Esophagus muscularis mucosa (tissue), 4 donors: Measurements from ENCODE around the gene CTSZ. TPM values are rescaled to one million over a fixed set of nuclear protein-coding genes. Genes with fewer than 3 reads are reported as not detected.

ENCODE experiments used
- DNase-seq: peaks from one replicate; pipeline ENCODE4 v3.0.0-alpha.2; 2017; ENCODE audit errors: extremely low spot score
- H3K27ac ChIP-seq, 4 donors: fragments of 200-600 bp; sonication (generic); replicated peaks in 1 of 4; 1 replicate in 3 of 4; 2 replicates in 1 of 4; pipeline ENCODE4 v1.5.1; 2016 to 2019; ENCODE audit warnings: mild to moderate bottlenecking in 1 of 4
- H3K27me3 ChIP-seq, 4 donors: fragments of 200-600 bp; sonication (generic); one replicate each; pipeline versions ENCODE4 v1.5.1 to v1.6.0; 2016 to 2019
- H3K36me3 ChIP-seq, 4 donors: fragments of 200-600 bp; sonication (generic); one replicate each; pipeline ENCODE4 v1.5.1; 2016 to 2019
- H3K4me1 ChIP-seq, 4 donors: fragments of 200-600 bp; sonication (generic); one replicate each; pipeline ENCODE4 v1.5.1; 2016 to 2019
- H3K4me3 ChIP-seq, 4 donors: fragments of 200-600 bp; sonication (generic); 1 replicate in 2 of 4; 2 replicates in 2 of 4; pipeline ENCODE4 v1.5.1; 2016 to 2019; ENCODE audit warnings: mild to moderate bottlenecking in 4 of 4, moderate library complexity in 1 of 4
- H3K9me3 ChIP-seq, 4 donors: fragments of 200-600 bp; sonication (generic); 1 replicate in 3 of 4; 2 replicates in 1 of 4; pipeline ENCODE4 v1.5.1; 2016 to 2019
- EP300 ChIP-seq: sonication (generic); formaldehyde crosslinking; IDR thresholded peaks from one replicate; pipeline ENCODE4 v1.6.1; 2017; ENCODE audit warnings: antibody characterized with exemption
- POLR2A ChIP-seq: fragments of 450-650 bp; IDR thresholded peaks from one replicate; pipeline ENCODE4 v1.6.1; 2017; ENCODE audit warnings: antibody characterized with exemption, moderate library complexity, mild to moderate bottlenecking, low read depth
- POLR2AphosphoS5 ChIP-seq, 2 donors: sonication (generic); formaldehyde crosslinking; IDR thresholded peaks; one replicate each; pipeline ENCODE4 v1.6.1; 2017; ENCODE audit warnings: antibody characterized with exemption in 2 of 2
- WGBS: methylation state at CpG from one replicate; pipeline ENCODE4 v1.1.5; 2018; 5-methylcytosine and 5-hydroxymethylcytosine counted together
- intact Hi-C: fragments of 100-400 bp; cut with DNase I; formaldehyde crosslinking; loops from one replicate; pipeline ENCODE4 v1.15.1; 2023
- total RNA-seq, 4 donors: library from RNA; depleted of rRNA; stranded (reverse); fragments of >200 nt; gene quantifications; one replicate each; pipeline versions ENCODE4 v1.1.0 to v1.2.1, GENCODE V29; 2016
- TF ChIP-seq, protein P1 (sequence below), 3 experiments: fragments of 200-600 bp in 2 of 3; fragments of 450-650 bp in 1 of 3; sonication (generic) in 2 of 3; IDR thresholded peaks; one replicate each; pipeline ENCODE4 v1.5.1; 2017 to 2019; ENCODE audit warnings: antibody characterized with exemption in 3 of 3, mild to moderate bottlenecking in 2 of 3, moderate library complexity in 1 of 3

Gene CTSZ
- total RNA-seq, 4 donors from 2014 or later: 136 to 267 (median 190) TPM

DNA sequence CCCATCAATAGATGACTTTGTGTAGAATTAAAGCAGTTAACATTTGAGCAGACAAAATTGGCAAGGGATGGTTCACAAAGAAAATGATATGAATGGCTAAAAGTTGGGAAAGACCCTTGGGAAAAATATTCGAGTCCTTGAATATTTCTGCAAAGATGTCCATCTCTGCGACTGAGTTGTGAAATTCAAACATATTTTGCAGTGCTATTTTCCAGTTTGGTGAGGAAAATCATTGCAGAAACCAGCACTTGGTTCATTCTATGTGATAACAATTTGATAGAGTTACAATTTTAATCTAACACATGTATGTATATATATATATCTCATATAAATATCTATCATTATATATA lies 41.6 kb upstream of the CTSZ start:
- no peak for TF ChIP-seq POLR2A
- TF ChIP-seq POLR2AphosphoS5 (IDR thresholded peaks at IDR 0.05): no peak
- TF ChIP-seq, protein P1, sequence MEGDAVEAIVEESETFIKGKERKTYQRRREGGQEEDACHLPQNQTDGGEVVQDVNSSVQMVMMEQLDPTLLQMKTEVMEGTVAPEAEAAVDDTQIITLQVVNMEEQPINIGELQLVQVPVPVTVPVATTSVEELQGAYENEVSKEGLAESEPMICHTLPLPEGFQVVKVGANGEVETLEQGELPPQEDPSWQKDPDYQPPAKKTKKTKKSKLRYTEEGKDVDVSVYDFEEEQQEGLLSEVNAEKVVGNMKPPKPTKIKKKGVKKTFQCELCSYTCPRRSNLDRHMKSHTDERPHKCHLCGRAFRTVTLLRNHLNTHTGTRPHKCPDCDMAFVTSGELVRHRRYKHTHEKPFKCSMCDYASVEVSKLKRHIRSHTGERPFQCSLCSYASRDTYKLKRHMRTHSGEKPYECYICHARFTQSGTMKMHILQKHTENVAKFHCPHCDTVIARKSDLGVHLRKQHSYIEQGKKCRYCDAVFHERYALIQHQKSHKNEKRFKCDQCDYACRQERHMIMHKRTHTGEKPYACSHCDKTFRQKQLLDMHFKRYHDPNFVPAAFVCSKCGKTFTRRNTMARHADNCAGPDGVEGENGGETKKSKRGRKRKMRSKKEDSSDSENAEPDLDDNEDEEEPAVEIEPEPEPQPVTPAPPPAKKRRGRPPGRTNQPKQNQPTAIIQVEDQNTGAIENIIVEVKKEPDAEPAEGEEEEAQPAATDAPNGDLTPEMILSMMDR (IDR thresholded peaks at IDR 0.05): no peak
- TF ChIP-seq EP300: no peak
- intact Hi-C loops: no loop called here
- DNase-seq: no peak

GRCh38 chr20:59047938-59048680 lies 41.1 kb upstream of the CTSZ start:
- WGBS: 86% methylated on average over 5 of the region's 5 CpGs
- Histone ChIP-seq H3K27me3 (peaks cover 0 to 18% (median 0%) of the 10 kb centered on the region in 4 donors), H3K27ac (no peak overlapping the region), H3K36me3 (no peaks in the 10 kb centered on the region), H3K4me1 (peaks cover 4 to 9% (median 5%) of the 10 kb centered on the region in 4 donors), H3K4me3 (no peak overlapping the region), H3K9me3 (no peaks in the 10 kb centered on the region)
- TF ChIP-seq POLR2A (no peak), POLR2AphosphoS5 (IDR thresholded peaks at IDR 0.05) (no peak)
- intact Hi-C loops: no loop called here
- no peak for DNase-seq

More for the DNA sequence above, 41.6 kb upstream of the CTSZ start:
- H3K9me3 ChIP-seq: no peaks in the 10 kb centered on the region
- WGBS: 84% methylated on average over 2 of the region's 2 CpGs
- peaks cover 0 to 3% (median 0%) of the 10 kb centered on the region in 4 donors for H3K4me1 ChIP-seq
- no peak overlapping the region for H3K4me3 ChIP-seq
- H3K27me3 ChIP-seq: peaks cover 0 to 18% (median 0%) of the 10 kb centered on the region in 4 donors
- H3K27ac ChIP-seq: no peak overlapping the region
- H3K36me3 ChIP-seq: no peaks in the 10 kb centered on the region

- no peak for TF ChIP-seq POLR2AphosphoS5 (IDR thresholded peaks at IDR 0.05)
- TF ChIP-seq EP300: no peak
- TF ChIP-seq POLR2A: no peak
- TF ChIP-seq, protein P1 (IDR thresholded peaks at IDR 0.05): no peak
- intact Hi-C loops: no loop called here
- H3K4me1 ChIP-seq: peaks cover 10 to 11% (median 10%) of the 10 kb centered on the region in 4 donors
- no peak overlapping the region for H3K27ac ChIP-seq
- WGBS: 95% methylated on average over 3 of the region's 3 CpGs
- H3K4me3 ChIP-seq: no peak overlapping the region
- H3K9me3 ChIP-seq: no peaks in the 10 kb centered on the region
- no peaks in the 10 kb centered on the region for H3K36me3 ChIP-seq
- peaks cover 0 to 8% (median 0%) of the 10 kb centered on the region in 4 donors for H3K27me3 ChIP-seq
- no peak for DNase-seq
Observed at GRCh38 chr20:59046862-59047261, 39.8 kb upstream of the CTSZ start.

GRCh38 chr20:59044796-59045195 lies 37.7 kb upstream of the CTSZ start:
- intact Hi-C loops: loop anchor here (5.0 kb wide), 1 partner anchor 157 kb away; no protein-coding TSS in a partner anchor
- 77% methylated on average over 3 of the region's 3 CpGs for WGBS
- Histone ChIP-seq H3K4me3 (no peak overlapping the region), H3K9me3 (no peaks in the 10 kb centered on the region), H3K27ac (no peak overlapping the region), H3K27me3 (no peaks in the 10 kb centered on the region), H3K36me3 (peaks cover 0 to 9% (median 0%) of the 10 kb centered on the region in 4 donors), H3K4me1 (peaks cover 30 to 31% (median 31%) of the 10 kb centered on the region in 4 donors)
- no peak for TF ChIP-seq POLR2A
- TF ChIP-seq, protein P1 (IDR thresholded peaks at IDR 0.05): no peak
- TF ChIP-seq EP300: no peak
- no peak for TF ChIP-seq POLR2AphosphoS5 (IDR thresholded peaks at IDR 0.05)
- DNase-seq: peak; percentile 24

DNA sequence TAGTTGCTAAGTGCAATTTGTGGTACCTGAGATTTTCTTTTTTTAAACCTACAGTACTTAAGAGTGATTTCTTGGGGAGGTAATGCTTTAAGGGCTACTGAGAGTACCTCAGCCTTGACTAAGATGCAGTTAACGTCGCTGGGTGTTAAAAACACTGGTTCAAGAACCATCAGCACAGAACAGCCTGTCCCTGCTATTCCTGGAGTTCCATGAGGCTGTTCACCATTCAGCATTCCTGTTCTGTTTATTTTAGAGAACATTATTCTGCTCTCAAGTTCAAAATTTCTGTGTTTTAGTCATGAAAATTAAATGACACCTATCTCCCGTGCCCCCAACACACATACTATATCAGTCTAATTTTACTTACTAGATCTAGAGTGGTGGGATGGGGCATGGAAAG lies 37.2 kb upstream of the CTSZ start:
- no peak overlapping the region for H3K27ac ChIP-seq
- no peaks in the 10 kb centered on the region for H3K9me3 ChIP-seq
- WGBS: 96% methylated on average over 3 of the region's 3 CpGs
- TF ChIP-seq EP300 (no peak), POLR2A (no peak), POLR2AphosphoS5 (IDR thresholded peaks at IDR 0.05) (no peak)
- TF ChIP-seq, protein P1 (IDR thresholded peaks at IDR 0.05): no peak
- H3K4me1 ChIP-seq: peaks cover 32 to 36% (median 35%) of the 10 kb centered on the region in 4 donors
- H3K27me3 ChIP-seq: no peaks in the 10 kb centered on the region
- no peak overlapping the region for H3K4me3 ChIP-seq
- intact Hi-C loops: loop anchor here (5.0 kb wide), 1 partner anchor 157 kb away; no protein-coding TSS in a partner anchor
- H3K36me3 ChIP-seq: peaks cover 0 to 9% (median 0%) of the 10 kb centered on the region in 4 donors
- DNase-seq: peak; percentile 34
